HG02759 (cell line): ENCODE measurements around the gene CAPN8.

Experiments used
- ATAC-seq: cut with Tn5 transposase; IDR thresholded peaks from one replicate; pipeline ENCODE4 v1.9.1; 2021; ENCODE audit warnings: mild to moderate bottlenecking, moderate library complexity; ENCODE audit not compliant: unreplicated experiment

The CAPN8 gene

DNA sequence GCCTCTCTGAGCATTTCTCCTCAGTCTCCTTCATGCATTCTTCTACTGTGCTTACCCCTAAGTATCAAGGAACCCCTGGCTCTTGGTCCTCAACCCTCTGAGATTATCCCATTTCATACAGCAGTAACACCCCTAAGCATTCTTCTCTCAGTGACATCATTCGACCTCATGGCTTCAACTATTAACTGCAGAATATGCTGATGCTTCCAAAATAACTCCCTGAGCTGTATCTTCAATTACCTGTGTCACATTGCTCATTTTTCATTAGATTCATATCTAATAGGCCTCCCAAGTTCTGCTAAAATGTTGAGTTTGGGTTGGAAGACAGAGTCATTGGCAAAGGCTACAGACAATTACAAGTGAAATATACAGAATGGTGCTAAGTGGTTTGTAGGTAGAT, 7.5 kb downstream of the CAPN8 start:
- ATAC-seq, result no peak

DNA sequence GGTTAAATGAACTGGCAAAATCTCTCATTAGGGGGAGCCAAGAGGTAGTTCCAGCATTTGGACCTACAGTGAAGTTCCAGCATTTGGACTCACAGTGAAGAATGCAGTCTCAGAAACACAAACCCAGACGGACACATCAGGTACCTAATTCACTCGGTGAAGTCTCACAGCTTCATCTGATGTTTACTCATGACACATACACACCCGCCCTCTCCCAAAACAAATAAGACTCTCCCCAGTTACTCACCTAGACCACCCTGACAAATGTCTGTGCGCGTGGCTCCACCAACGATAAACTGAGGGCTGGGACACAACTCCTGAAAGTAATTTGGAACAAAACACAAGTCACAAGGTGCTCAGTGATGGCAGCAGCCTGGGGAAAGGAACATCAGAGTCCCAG, 11.4 kb downstream of the CAPN8 start:
- ATAC-seq, result no peak

DNA sequence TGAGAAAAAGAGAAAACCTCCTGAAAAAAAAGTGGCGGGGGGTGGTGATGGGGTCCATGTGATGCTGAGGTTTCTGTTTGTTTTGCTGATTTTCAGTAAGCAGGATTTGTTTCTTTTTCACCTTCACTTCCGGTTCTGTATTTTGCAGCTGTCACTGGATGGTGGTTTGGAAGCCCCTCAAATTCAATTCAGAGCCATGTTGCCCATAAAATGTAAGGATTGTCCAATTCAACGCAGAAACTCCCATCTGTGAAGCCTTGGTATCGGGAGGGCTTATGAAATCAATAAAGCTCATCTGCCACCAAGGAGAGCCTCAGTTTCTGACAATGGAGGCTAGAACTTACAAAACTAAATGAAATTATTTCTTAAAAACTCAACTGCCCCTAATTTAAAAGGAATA, 12.1 kb downstream of the CAPN8 start:
- ATAC-seq, result no peak

- no peak for ATAC-seq
Observed at GRCh38 chr1:223653015-223653414, 12.5 kb downstream of the CAPN8 start.

DNA sequence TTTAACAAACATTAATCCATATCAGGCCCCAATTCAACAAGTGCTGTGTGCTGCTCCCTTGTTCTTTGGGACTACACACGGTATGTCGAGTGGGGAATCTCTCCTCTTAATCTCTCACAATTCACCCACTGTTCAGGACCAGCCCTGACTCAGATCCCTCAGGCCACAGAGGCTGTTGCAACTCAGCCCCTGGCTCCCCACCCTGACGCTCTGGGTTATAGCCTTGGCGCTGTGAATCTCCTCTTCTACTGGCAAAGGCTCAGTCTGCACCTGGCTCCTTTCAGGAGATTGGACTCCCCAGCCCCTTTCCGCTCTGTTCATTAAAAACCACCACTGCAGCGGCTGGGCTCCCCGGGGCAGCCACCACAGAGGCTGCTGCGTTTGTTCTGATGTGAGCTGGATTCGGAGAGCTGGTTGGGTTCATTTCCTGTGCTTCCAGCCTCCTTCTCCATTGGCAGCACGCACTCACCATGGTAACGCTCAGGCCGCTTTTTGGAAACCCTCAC, 13.0 kb downstream of the CAPN8 start:
- no peak for ATAC-seq

GRCh38 chr1:223651291-223651991, 14.1 kb downstream of the CAPN8 start:
- ATAC-seq, result no peak

DNA sequence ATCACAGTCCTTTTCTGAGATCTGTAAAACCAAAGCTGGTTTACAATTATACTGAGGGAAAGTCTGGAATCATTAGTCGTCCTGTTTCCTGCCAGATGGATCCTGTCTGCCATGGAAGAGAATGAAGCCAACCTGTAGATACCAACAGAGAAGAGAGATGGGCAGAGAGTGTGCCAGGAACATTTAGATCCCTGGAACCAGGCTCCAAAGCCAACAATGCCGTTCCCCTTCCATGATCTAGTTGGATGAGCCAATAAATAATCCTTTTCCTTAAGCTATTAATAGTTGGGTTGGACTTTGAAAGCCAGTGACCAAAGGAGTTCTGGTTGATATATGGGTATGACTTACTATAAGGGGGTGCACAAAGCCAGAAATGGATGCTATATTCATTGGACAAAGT, 15.0 kb downstream of the CAPN8 start:
- ATAC-seq, result no peak

GRCh38 chr1:223649222-223649621, 16.3 kb downstream of the CAPN8 start:
- no peak for ATAC-seq

DNA sequence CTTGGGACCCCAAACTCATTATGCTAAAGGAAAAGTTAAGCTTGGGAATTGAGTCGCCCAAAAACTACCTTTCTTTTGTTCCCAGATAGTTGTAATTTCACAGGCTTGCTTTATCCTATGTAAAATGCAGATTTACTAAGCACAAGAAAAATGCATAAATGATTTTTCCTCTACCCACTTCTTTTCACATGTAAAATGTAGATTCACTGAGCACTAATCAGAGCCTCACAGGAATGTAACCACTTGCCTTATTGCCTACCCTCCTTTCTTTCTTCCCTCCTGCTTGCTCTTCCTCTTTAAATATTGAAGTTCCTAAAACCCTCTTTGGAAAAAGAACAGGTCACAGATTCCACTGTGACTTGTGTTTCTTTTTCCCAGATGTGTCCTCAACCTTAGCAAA, 18.3 kb downstream of the CAPN8 start:
- no peak for ATAC-seq

GRCh38 chr1:223645903-223646302, 19.6 kb downstream of the CAPN8 start:
- no peak for ATAC-seq

DNA sequence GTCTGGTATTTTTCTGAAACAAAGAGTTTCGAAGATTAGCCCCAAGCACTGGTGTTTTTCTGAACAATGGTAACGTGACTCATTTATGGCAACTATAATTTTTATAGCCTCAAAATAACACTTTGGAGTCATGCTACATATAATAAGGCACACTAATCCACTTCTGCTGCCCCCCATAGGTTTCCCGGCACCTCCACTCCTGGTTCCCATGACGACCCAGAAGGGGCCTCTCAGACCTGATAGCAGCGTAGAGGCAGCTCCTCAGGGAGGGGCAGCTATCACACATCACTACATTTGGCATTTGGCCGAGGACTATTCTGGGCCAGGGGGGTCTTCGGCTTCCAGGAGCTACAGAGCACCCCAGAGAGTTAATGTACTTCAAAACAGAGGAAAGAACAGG, 23.3 kb downstream of the CAPN8 start:
- ATAC-seq, result no peak

GRCh38 chr1:223641523-223642039, 23.9 kb downstream of the CAPN8 start:
- ATAC-seq, result no peak

- no peak for ATAC-seq
Observed at GRCh38 chr1:223639331-223639749, 26.2 kb downstream of the CAPN8 start.

- ATAC-seq, result no peak
Observed at GRCh38 chr1:223635236-223635635, 30.3 kb downstream of the CAPN8 start.

GRCh38 chr1:223634423-223634822, 31.1 kb downstream of the CAPN8 start:
- ATAC-seq, result no peak

DNA sequence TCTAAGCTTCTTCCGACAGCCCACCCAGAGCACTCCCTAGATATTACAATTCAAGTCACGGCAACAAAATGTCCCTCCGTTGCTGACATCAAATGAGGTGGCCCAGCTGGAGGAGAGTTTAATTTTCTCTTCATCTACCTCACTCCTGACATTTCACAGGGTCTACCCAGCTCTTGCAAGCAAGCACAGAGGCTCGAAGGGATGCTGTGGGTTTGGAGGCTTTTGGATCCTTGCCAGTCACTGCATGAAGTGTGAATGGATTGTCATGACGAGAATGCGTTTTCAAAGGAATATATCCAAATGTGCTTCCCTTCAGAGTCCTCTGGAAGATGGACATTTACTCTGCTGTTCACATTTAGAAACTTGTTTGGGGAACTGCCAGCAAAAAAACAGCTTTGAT, 33.5 kb downstream of the CAPN8 start:
- ATAC-seq, result no peak

DNA sequence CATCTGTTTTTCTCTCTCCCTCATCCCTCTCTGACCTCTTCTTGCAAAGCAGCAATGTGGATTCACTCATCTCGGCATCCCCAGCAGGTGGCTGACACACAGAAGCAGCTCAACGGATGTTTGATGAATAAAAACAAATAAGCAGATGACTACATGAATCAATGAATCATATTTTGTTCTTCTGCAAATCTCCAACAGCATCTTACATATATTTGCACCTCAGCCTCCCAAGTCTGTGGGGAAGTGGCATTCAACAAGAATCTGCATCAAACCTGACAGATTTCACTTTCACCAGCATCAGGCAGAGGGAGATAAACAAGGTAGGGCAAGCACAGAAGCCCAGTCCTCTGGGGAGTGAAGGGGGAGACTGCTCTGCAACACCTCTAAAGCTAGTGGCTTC, 34.0 kb downstream of the CAPN8 start:
- no peak for ATAC-seq

- ATAC-seq, result no peak
Observed at GRCh38 chr1:223629126-223629457, 36.4 kb downstream of the CAPN8 start.

DNA sequence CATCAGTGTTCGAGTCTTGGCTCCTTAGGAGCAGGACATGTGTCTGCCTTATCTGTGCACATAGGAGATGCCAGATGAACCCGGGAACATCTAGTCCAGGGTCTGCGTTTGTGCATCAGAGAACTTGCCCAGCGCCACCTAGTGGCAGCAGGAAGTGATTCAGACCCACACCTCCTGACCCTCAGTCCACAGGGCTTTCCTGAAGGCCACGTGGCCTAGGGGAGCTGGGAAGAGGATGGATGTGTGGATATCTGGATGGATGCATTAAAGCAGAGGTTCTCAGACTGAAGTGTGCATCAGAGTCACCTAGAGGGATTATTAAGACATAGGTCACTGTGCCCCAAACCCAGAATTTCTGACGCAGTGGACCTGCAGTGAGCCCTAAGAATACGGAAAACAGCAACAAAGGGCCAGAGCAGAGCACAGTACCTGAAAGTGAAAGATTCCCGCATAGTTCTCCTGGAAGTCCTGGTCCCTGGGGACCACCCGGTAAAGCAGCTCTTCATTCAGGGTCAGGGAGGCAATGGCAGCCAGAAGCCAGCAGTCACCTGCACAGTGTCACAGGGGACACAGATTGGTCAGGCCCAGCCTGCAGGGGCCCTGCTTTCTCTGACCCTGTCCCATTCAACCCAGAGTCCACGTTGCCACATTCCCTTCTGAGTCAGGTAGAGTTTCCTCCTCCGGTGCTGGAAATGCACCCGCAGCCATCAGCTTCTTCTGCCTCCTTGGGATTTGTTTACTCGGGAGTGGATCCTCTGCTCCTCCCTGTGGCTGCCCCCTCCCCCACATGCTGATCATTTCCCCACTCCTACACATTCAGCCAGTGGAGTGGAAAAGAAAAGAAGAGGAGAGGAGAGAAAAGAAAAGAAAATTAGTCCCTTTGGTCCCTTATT, 37.0 kb downstream of the CAPN8 start:
- ATAC-seq, result peak; percentile 59

- ATAC-seq, result no peak
Observed at GRCh38 chr1:223622132-223622842, 43.2 kb downstream of the CAPN8 start.

DNA sequence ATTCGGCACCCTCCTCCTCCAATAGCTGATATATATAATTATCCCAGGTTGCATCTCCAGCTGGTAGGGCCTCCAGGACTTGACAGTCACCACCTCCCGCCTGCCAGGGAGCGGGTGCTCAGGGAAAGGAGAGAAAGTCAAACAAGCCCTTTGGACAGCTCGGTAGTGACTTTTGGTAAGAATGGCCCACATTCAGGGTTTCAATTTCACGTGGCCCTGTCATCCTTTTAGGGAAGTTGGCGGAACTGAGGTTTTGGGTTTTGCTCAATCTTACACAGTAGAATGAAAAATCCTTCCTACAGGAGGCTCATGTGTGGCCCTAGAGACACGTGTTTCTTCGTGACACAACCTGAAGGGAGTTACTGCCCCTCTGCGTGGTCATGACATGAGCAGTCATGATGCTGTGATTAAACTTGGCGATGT, 44.2 kb downstream of the CAPN8 start:
- peak; percentile 93 for ATAC-seq
